Measurements from ENCODE around the gene RNASE1.
A peak's percentile ranks its signal among the peaks of the same experiment; 100 is the strongest.

RNASE1 gene

DNA sequence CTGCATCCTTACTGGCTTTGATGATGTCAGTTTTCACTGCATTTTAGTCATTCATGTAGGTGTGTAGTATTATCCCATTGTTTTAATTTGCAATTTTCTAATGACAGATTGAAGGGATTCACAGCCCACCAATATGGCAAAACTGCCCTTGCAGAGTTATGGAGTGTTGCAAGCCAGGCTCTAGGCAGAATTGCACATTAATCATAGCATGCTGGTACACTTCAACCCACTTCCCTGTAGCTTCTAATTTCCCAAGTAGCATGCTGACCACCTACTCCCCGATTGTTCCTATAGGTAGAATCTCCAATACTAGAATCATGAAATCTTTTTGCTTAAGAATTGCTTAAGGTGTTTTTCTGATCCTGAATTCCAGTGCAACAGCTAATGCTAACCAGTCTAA, 26.7 kb downstream of the RNASE1 start:
- Mint-ChIP-seq H3K9me3 (peaks cover 10% of the 10 kb centered on the region), H3K36me3 (ENCODE audit: low read depth) (peaks cover 5% of the 10 kb centered on the region), H3K4me3 (no peak overlapping the region), H3K27ac (no peak overlapping the region), H3K4me1 (peaks cover 39% of the 10 kb centered on the region), H3K27me3 (ENCODE audit: low read depth, poor library complexity) (peaks cover 4% of the 10 kb centered on the region)
- TF ChIP-seq, protein P1, sequence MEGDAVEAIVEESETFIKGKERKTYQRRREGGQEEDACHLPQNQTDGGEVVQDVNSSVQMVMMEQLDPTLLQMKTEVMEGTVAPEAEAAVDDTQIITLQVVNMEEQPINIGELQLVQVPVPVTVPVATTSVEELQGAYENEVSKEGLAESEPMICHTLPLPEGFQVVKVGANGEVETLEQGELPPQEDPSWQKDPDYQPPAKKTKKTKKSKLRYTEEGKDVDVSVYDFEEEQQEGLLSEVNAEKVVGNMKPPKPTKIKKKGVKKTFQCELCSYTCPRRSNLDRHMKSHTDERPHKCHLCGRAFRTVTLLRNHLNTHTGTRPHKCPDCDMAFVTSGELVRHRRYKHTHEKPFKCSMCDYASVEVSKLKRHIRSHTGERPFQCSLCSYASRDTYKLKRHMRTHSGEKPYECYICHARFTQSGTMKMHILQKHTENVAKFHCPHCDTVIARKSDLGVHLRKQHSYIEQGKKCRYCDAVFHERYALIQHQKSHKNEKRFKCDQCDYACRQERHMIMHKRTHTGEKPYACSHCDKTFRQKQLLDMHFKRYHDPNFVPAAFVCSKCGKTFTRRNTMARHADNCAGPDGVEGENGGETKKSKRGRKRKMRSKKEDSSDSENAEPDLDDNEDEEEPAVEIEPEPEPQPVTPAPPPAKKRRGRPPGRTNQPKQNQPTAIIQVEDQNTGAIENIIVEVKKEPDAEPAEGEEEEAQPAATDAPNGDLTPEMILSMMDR (IDR thresholded peaks at IDR 0.05) = no peak
- DNase-seq = no peak

DNA sequence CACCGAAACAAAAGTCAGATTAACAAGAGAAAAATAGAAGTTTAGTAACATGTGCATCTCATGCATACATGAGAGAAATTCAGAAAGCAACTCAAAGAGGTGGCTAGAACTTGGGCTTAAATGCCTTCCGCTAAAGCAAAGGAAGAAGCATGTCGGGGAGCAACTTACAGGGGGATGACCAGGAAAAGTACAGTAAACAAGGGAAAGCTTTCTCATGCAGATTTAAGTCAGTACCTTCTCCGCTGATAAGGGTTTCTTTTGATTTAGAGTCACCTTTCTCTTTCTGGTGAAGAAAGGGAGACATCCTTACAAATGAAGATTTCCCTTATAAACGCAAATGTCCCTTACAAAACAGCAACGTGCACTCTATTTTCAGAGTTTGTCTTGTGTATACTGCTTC, 27.6 kb downstream of the RNASE1 start:
- H3K27me3 Mint-ChIP-seq (ENCODE audit: low read depth, poor library complexity) = peaks cover 4% of the 10 kb centered on the region
- H3K36me3 Mint-ChIP-seq (ENCODE audit: low read depth) = peaks cover 5% of the 10 kb centered on the region
- DNase-seq = no peak
- no peak overlapping the region for H3K4me3 Mint-ChIP-seq
- peaks cover 10% of the 10 kb centered on the region for H3K9me3 Mint-ChIP-seq
- H3K27ac Mint-ChIP-seq = no peak overlapping the region
- TF ChIP-seq, protein P1 (IDR thresholded peaks at IDR 0.05) = no peak
- peaks cover 38% of the 10 kb centered on the region for H3K4me1 Mint-ChIP-seq

DNA sequence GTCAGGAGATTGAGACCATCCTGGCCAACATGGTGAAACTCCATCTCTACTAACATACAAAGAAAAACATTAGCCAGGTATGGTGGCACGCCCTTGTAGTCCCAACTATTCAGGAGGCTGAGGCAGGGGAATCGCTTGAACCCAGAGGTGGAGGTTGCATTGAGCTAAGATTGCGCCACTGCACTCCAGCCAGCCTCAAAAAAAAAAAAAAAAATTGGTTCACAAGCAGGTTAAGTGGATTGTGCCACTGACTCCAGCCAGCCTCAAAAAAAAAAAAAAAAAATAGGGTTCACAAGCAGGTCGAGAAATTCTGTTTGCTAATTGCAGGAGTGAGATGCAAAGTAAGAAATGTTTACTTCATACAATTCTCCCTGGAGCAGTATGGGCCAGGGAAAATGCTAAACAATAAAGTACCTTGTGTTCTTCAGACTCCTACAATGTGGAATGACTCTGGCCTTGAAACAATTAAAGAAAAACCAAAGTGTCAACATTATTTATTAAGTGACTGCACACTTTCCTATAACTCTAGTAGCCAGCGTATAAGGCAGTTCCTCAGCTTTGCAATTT, 28.3 kb downstream of the RNASE1 start:
- no peak for DNase-seq
- H3K4me3 Mint-ChIP-seq = no peak overlapping the region
- peaks cover 38% of the 10 kb centered on the region for H3K4me1 Mint-ChIP-seq
- H3K9me3 Mint-ChIP-seq = peaks cover 10% of the 10 kb centered on the region
- H3K27me3 Mint-ChIP-seq (ENCODE audit: low read depth, poor library complexity) = peaks cover 4% of the 10 kb centered on the region
- no peak overlapping the region for H3K27ac Mint-ChIP-seq
- H3K36me3 Mint-ChIP-seq (ENCODE audit: low read depth) = peaks cover 5% of the 10 kb centered on the region
- TF ChIP-seq, protein P1 (IDR thresholded peaks at IDR 0.05) = no peak

DNA sequence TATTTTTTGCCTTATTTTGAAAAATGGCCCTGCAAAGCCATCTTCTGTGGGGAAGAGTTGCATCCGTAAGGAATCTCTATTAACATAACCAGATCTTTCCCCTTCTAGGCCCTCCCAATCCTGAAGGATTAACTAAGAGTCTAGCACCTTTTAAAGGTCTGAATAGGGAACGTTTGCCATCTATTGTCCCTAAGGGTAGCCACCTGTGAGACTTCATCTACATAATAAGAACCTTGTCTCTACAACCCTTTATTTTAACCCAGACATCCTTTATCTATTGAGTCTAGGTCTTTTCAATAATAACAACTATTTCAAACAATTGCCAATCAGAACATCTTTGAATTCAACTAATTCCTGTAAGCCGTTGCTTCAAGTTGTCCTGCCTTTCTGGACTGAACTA, 30.0 kb downstream of the RNASE1 start:
- DNase-seq = no peak
- Mint-ChIP-seq H3K27ac (no peak overlapping the region), H3K9me3 (peaks cover 1% of the 10 kb centered on the region), H3K4me3 (no peak overlapping the region), H3K4me1 (peaks cover 48% of the 10 kb centered on the region), H3K27me3 (ENCODE audit: low read depth, poor library complexity) (peaks cover 7% of the 10 kb centered on the region), H3K36me3 (ENCODE audit: low read depth) (no peaks in the 10 kb centered on the region)
- TF ChIP-seq, protein P1 (IDR thresholded peaks at IDR 0.05) = no peak

DNA sequence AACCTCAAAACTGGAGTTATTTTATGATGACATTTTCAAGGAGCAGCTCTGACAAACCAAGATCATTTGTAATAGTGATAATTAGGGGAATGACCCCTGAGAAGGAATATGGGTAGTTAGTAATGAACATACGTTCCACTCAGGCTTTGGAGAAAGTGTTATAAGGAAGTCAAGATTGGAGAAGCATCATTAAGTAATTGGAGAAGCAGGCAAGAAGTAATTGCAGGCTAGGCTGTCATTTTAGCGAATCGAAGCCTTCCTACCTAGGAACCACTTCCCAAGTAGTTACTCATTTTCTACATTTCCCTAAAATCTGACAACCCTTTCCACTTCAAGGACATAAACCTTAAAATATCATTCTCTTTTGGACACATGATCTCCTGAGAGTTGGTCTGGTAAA, 33.2 kb downstream of the RNASE1 start:
- no peak for DNase-seq
- H3K4me1 Mint-ChIP-seq = peaks cover 27% of the 10 kb centered on the region
- no peak overlapping the region for H3K27ac Mint-ChIP-seq
- TF ChIP-seq, protein P1 (IDR thresholded peaks at IDR 0.05) = no peak
- H3K4me3 Mint-ChIP-seq = no peak overlapping the region
- H3K36me3 Mint-ChIP-seq (ENCODE audit: low read depth) = peaks cover 5% of the 10 kb centered on the region
- H3K27me3 Mint-ChIP-seq (ENCODE audit: low read depth, poor library complexity) = peaks cover 7% of the 10 kb centered on the region
- no peaks in the 10 kb centered on the region for H3K9me3 Mint-ChIP-seq

DNA sequence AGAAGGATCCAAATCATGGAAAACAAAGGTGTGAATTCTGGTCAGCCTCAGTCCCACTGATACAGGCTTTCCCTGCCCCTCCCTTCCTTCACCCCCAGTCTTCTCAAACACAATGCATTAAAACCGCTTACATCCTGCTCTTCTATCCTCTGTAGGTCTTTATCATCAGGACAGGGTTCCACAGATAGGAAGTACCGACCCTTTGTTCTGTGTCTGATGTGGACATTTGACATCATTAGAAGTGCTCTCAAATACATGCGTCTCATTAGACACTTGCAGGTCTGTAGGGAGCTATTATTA, 34.1 kb downstream of the RNASE1 start:
- Mint-ChIP-seq H3K4me1 (peaks cover 22% of the 10 kb centered on the region), H3K27me3 (ENCODE audit: low read depth, poor library complexity) (peaks cover 7% of the 10 kb centered on the region), H3K36me3 (ENCODE audit: low read depth) (peaks cover 5% of the 10 kb centered on the region), H3K4me3 (no peak overlapping the region), H3K9me3 (no peaks in the 10 kb centered on the region), H3K27ac (peak overlapping the region; percentile 75)
- TF ChIP-seq, protein P1 (IDR thresholded peaks at IDR 0.05) = no peak
- DNase-seq = no peak
